SK-N-SH (cell line): ENCODE measurements around the gene CACNA1H.

ENCODE experiments used
- GABPA ChIP-seq: IDR thresholded peaks from 2 replicates; pipeline ENCODE4 v1.4.0; 2012; ENCODE audit warnings: low read depth, mild to moderate bottlenecking
- MAX ChIP-seq: IDR thresholded peaks from 2 replicates; pipeline ENCODE4 v1.4.0; 2012; ENCODE audit warnings: low read depth
- ZBTB33 ChIP-seq: IDR thresholded peaks from 2 replicates; pipeline ENCODE4 v1.4.0; 2012; ENCODE audit warnings: low read depth, borderline replicate concordance
- TF ChIP-seq, protein P1 (sequence below): fragments of 200-600 bp; sonication (generic); IDR thresholded peaks from 2 replicates; pipeline ENCODE4 v1.6.1; 2017; ENCODE audit warnings: antibody characterized with exemption, mild to moderate bottlenecking, moderate library complexity

DNA sequence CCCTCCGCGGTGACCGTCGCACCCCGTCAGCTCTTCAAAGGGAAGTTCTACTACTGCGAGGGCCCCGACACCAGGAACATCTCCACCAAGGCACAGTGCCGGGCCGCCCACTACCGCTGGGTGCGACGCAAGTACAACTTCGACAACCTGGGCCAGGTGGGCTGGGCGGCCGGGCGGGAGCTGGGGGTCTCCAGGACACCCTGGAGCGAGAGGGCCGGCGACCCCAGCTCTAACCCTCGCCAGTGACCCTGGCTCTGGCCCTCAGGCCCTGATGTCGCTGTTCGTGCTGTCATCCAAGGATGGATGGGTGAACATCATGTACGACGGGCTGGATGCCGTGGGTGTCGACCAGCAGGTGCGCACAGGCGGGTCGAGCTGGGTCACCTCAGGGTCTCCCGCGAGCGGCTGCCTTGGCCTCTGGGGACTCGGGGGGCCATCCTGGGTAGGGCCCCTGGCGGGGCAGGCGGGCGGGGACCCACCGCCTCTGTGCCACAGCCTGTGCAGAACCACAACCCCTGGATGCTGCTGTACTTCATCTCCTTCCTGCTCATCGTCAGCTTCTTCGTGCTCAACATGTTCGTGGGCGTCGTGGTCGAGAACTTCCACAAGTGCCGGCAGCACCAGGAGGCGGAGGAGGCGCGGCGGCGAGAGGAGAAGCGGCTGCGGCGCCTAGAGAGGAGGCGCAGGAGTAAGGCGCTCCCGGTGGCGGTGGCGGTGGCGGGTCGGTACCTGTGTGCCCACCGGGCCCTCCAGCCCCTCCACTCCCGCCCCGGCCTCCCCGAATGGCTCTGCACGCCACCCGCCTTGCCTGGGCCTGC is 58.8 kb downstream of the CACNA1H start:
- TF ChIP-seq, protein P1, sequence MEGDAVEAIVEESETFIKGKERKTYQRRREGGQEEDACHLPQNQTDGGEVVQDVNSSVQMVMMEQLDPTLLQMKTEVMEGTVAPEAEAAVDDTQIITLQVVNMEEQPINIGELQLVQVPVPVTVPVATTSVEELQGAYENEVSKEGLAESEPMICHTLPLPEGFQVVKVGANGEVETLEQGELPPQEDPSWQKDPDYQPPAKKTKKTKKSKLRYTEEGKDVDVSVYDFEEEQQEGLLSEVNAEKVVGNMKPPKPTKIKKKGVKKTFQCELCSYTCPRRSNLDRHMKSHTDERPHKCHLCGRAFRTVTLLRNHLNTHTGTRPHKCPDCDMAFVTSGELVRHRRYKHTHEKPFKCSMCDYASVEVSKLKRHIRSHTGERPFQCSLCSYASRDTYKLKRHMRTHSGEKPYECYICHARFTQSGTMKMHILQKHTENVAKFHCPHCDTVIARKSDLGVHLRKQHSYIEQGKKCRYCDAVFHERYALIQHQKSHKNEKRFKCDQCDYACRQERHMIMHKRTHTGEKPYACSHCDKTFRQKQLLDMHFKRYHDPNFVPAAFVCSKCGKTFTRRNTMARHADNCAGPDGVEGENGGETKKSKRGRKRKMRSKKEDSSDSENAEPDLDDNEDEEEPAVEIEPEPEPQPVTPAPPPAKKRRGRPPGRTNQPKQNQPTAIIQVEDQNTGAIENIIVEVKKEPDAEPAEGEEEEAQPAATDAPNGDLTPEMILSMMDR: no peak
- TF ChIP-seq ZBTB33 (no peak), GABPA (no peak), MAX (no peak)
